Loucy (cell line): ENCODE results near the gene NMS.

Source experiments
- H2AFZ ChIP-seq: fragments of 200-600 bp; sonication (generic); 2 replicates; pipeline ENCODE4 v1.6.0; 2016; ENCODE audit warnings: antibody characterized with exemption, mild to moderate bottlenecking, low read length, moderate library complexity
- H3F3A ChIP-seq: fragments of 200-600 bp; 2 replicates; pipeline ENCODE4 v1.6.0; 2016; ENCODE audit warnings: antibody characterized with exemption, low read depth, mild to moderate bottlenecking
- H3K27me3 ChIP-seq: fragments of 200-600 bp; sonication (generic); 2 replicates; pipeline ENCODE4 v1.6.1; 2014; ENCODE audit warnings: low read length, mild to moderate bottlenecking; ENCODE audit not compliant: insufficient read depth, poor library complexity, severe bottlenecking
- H3K36me3 ChIP-seq: fragments of 200-600 bp; sonication (generic); 2 replicates; pipeline ENCODE4 v1.6.1; 2016; ENCODE audit warnings: low read length; ENCODE audit not compliant: insufficient read depth
- H3K4me1 ChIP-seq: fragments of 200-600 bp; sonication (generic); 2 replicates; pipeline ENCODE4 v1.5.1; 2014; ENCODE audit warnings: low read length, mild to moderate bottlenecking; ENCODE audit not compliant: insufficient read depth, poor library complexity, severe bottlenecking
- H3K4me2 ChIP-seq: fragments of 200-600 bp; sonication (generic); 2 replicates; pipeline ENCODE4 v1.6.0; 2014; ENCODE audit warnings: antibody characterized with exemption, low read length, low read depth, mild to moderate bottlenecking; ENCODE audit not compliant: poor library complexity, severe bottlenecking
- H3K4me3 ChIP-seq: fragments of 200-600 bp; sonication (generic); 2 replicates; pipeline ENCODE4 v1.5.1; 2014; ENCODE audit warnings: low read length, mild to moderate bottlenecking, mixed read lengths; ENCODE audit not compliant: poor library complexity, severe bottlenecking
- H3K79me2 ChIP-seq: fragments of 200-600 bp; sonication (generic); 2 replicates; pipeline ENCODE4 v1.6.1; 2014; ENCODE audit warnings: low read length; ENCODE audit not compliant: insufficient read depth
- H3K9ac ChIP-seq: fragments of 200-600 bp; sonication (generic); 2 replicates; pipeline ENCODE4 v1.6.0; 2014; ENCODE audit warnings: mild to moderate bottlenecking, low read depth, low read length, moderate library complexity; ENCODE audit not compliant: poor library complexity, severe bottlenecking
- H3K9me2 ChIP-seq: fragments of 200-600 bp; sonication (generic); replicated peaks from 2 replicates; pipeline ENCODE4 v1.6.1; 2016; ENCODE audit warnings: low read depth, low read length, mixed read lengths
- H3K9me3 ChIP-seq: fragments of 200-600 bp; sonication (generic); 2 replicates; pipeline ENCODE4 v1.6.1; 2014; ENCODE audit warnings: mild to moderate bottlenecking, antibody characterized with exemption, low read length, low read depth; ENCODE audit not compliant: insufficient read depth
- H4K20me1 ChIP-seq: fragments of 200-600 bp; sonication (generic); 2 replicates; pipeline ENCODE4 v1.6.0; 2014; ENCODE audit warnings: antibody characterized with exemption, low read length, mild to moderate bottlenecking; ENCODE audit not compliant: insufficient read depth, poor library complexity, severe bottlenecking
- CTCF ChIP-seq: fragments of 200-600 bp; sonication (generic); conservative IDR thresholded peaks from 2 replicates; pipeline ENCODE4 v1.5.1; 2014; ENCODE audit warnings: mild to moderate bottlenecking, antibody characterized with exemption, low read length
- EZH2phosphoT487 ChIP-seq: fragments of 200-600 bp; IDR thresholded peaks from 2 replicates; pipeline ENCODE4 v1.6.1; 2018; ENCODE audit warnings: antibody characterized with exemption, mild to moderate bottlenecking, moderate library complexity, borderline replicate concordance

NMS gene

GRCh38 chr2:100520224-100520623, 49.9 kb downstream of the NMS start:
- TF ChIP-seq CTCF = no peak
- no peak for TF ChIP-seq EZH2phosphoT487

GRCh38 chr2:100522430-100522829, 52.1 kb downstream of the NMS start:
- no peaks in the 10 kb centered on the region for H3K9me2 ChIP-seq
- no peaks in the 10 kb centered on the region for H3K27me3 ChIP-seq
- no peaks in the 10 kb centered on the region for H4K20me1 ChIP-seq
- no peaks in the 10 kb centered on the region for H3K36me3 ChIP-seq
- TF ChIP-seq EZH2phosphoT487 (no peak), CTCF (no peak)
- no peaks in the 10 kb centered on the region for H3K4me1 ChIP-seq
- H3F3A ChIP-seq = no peaks in the 10 kb centered on the region
- H2AFZ ChIP-seq = no peak overlapping the region
- no peak overlapping the region for H3K9ac ChIP-seq
- no peaks in the 10 kb centered on the region for H3K9me3 ChIP-seq
- H3K4me3 ChIP-seq = no peak overlapping the region
- H3K79me2 ChIP-seq = no peaks in the 10 kb centered on the region
- no peak overlapping the region for H3K4me2 ChIP-seq

More at GRCh38 chr2:100520224-100520623, 49.9 kb downstream of the NMS start:
- Histone ChIP-seq H3K9me2 (no peaks in the 10 kb centered on the region), H3K79me2 (no peaks in the 10 kb centered on the region), H3K9me3 (no peaks in the 10 kb centered on the region), H2AFZ (no peak overlapping the region), H3K4me3 (no peak overlapping the region), H3K27me3 (no peaks in the 10 kb centered on the region), H3F3A (no peaks in the 10 kb centered on the region), H4K20me1 (no peaks in the 10 kb centered on the region), H3K9ac (no peak overlapping the region), H3K4me1 (no peaks in the 10 kb centered on the region), H3K4me2 (no peak overlapping the region), H3K36me3 (no peaks in the 10 kb centered on the region)

- Histone ChIP-seq H3K79me2 (no peaks in the 10 kb centered on the region), H3F3A (no peaks in the 10 kb centered on the region), H3K4me3 (no peak overlapping the region), H3K4me1 (no peaks in the 10 kb centered on the region), H3K9ac (no peak overlapping the region), H3K36me3 (no peaks in the 10 kb centered on the region), H3K9me3 (no peaks in the 10 kb centered on the region), H4K20me1 (no peaks in the 10 kb centered on the region), H3K9me2 (no peaks in the 10 kb centered on the region), H3K4me2 (no peak overlapping the region), H3K27me3 (no peaks in the 10 kb centered on the region), H2AFZ (no peak overlapping the region)
- TF ChIP-seq CTCF = no peak
- no peak for TF ChIP-seq EZH2phosphoT487
Observed at GRCh38 chr2:100524331-100524730, 54.0 kb downstream of the NMS start.
